ENCODE data around the gene MUSTN1. TPM values are rescaled to one million over a fixed set of nuclear protein-coding genes. Genes with fewer than 3 reads are reported as not detected.
A peak's percentile ranks its signal among the peaks of the same experiment; 100 is the strongest.

MUSTN1 gene
- total RNA-seq, 8 experiments from 2014 or later: 0.38 to 9.3 (median 2.7) TPM; not detected in 1

GRCh38 chr3:52827866-52828376, 6.9 kb downstream of the MUSTN1 start:
- peak in 1 of 8 experiments; percentile 25 for ATAC-seq (replicated peaks in 6 of 8)
- Histone ChIP-seq H3K27ac (no peak overlapping the region), H3K4me1 (replicated peaks in 1 of 2) (peaks cover 0 to 3% of the 10 kb centered on the region in 2 donors), H3K4me3 (no peak overlapping the region)
- WGBS, 10 experiments: 7 to 86% (median 59%) methylated on average over 1 to 4 of the region's 10 CpGs; no CpG with 5 or more reads in 4 of the 10 experiments
- in situ Hi-C loops (cut with MboI; ENCODE audit: low pct_unique_long_range_greater_than_20kb in 2 of 9, low sequenced_read_pairs in 9 of 9, unreplicated experiment in 9 of 9): no loop called here

DNA sequence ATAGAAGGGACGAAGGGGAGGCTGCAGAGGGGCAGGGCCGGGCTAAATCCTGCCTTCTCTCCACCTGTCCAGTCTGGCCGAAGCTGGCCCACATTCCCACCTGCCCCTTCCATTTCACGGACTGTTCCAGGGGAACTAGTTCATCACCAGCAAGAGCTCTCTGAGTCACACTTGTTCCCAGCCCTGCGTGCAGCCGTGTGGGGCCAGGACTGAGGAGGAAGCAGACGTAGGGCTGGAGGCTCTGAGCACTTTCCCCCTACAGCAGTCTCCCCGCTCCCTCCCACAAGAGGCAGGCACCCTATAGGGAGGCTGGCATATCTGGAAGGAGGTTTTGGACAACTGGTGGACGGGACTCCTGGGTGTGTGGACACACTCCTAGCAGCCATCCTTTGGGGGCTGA, 7.4 kb downstream of the MUSTN1 start:
- H3K27ac ChIP-seq: no peak overlapping the region
- ATAC-seq (replicated peaks in 6 of 8): no peak
- WGBS, 10 experiments: 27 to 81% (median 48%) methylated on average over 2 to 3 of the region's 9 CpGs; no CpG with 5 or more reads in 7 of the 10 experiments

DNA sequence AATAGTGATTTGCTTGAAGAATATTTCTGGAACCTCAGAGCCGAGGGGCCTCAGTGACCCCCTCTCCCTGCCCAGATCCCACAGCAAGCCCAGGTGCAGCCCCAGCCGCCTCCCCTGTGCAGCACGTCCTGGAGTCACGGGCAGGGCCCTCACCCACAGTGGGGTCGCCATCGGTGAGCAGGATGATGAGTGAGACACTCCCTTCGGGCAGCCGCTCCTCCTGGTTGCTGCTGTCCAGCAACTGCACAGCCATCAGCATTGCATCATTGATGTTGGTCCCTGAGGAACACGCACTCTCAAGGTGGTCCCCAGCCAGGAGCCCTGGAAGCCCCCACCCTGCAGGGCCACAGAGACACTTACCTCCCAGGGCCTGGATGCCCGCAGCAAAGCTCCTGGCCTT, 10.8 kb downstream of the MUSTN1 start:
- in situ Hi-C loops (cut with MboI; ENCODE audit: low pct_unique_long_range_greater_than_20kb in 2 of 9, low sequenced_read_pairs in 9 of 9, unreplicated experiment in 9 of 9): no loop called here
- H3K4me1 ChIP-seq (replicated peaks in 1 of 2): peaks cover 0 to 4% of the 10 kb centered on the region in 2 donors
- H3K4me3 ChIP-seq: no peak overlapping the region
- H3K27ac ChIP-seq: no peak overlapping the region
- 100% methylated on average over 1 of the region's 10 CpGs; no CpG with 5 or more reads in 9 of the 10 experiments for WGBS, 10 experiments
- ATAC-seq (replicated peaks in 6 of 8): no peak

More for the DNA sequence above, 7.4 kb downstream of the MUSTN1 start:
- in situ Hi-C loops (cut with MboI; ENCODE audit: low pct_unique_long_range_greater_than_20kb in 2 of 9, low sequenced_read_pairs in 9 of 9, unreplicated experiment in 9 of 9): no loop called here
- H3K4me1 ChIP-seq (replicated peaks in 1 of 2): peaks cover 0 to 3% of the 10 kb centered on the region in 2 donors
- no peak overlapping the region for H3K4me3 ChIP-seq

DNA sequence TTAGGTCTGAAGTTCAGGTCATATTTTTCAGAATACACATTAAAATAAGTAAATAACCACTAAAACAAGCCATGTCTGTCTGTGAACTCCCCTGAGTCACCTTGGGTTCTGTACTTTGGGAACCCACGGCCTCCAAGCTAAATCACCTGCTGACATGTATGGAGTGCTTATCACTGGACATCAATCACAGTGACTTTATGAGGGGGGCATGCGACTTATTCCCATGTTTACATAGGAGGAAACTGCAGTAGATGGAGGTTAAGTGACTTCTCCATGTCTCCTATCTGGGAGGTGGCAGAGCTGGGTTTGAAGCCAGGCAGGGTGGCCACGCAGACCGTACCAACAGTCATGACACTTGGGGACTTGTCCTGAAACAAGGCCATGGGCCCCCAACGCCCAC, 12.5 kb downstream of the MUSTN1 start:
- H3K4me1 ChIP-seq (replicated peaks in 1 of 2): peaks cover 0 to 4% of the 10 kb centered on the region in 2 donors
- ATAC-seq (replicated peaks in 6 of 8): no peak
- no peak overlapping the region for H3K27ac ChIP-seq
- in situ Hi-C loops (cut with MboI; ENCODE audit: low pct_unique_long_range_greater_than_20kb in 2 of 9, low sequenced_read_pairs in 9 of 9, unreplicated experiment in 9 of 9): no loop called here
- no peak overlapping the region for H3K4me3 ChIP-seq
- WGBS, 10 experiments: 60 to 100% (median 86%) methylated on average over 1 to 5 of the region's 5 CpGs; no CpG with 5 or more reads in 4 of the 10 experiments

DNA sequence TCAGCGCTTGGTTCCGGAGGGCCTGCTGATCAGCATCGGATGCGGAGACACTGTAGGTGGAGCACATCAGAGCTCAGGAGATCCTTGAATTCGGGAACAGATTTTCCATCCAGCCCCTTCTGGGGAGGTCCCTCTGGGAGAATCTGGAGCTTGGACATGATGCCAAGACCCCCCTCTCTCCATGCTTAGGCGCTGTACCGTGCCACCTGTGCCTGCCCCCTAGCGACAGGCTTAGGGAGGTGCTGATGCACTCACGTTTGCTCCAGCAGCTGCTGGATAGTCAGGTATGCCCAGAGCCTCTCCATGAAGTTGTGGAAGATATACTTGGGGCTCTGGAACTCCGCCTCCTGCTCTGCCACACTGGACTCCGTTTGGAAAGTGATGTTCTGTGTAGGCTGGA, 14.1 kb downstream of the MUSTN1 start:
- 0 to 93% (median 49%) methylated on average over 1 to 9 of the region's 11 CpGs; no CpG with 5 or more reads in 4 of the 10 experiments for WGBS, 10 experiments

GRCh38 chr3:52819936-52820335, 14.9 kb downstream of the MUSTN1 start:
- Histone ChIP-seq H3K27ac (no peak overlapping the region), H3K4me3 (no peak overlapping the region), H3K4me1 (replicated peaks in 1 of 2) (peaks cover 0 to 14% of the 10 kb centered on the region in 2 donors)
- peak in 3 of 8 experiments; percentile 6 to 86 (median 45) for ATAC-seq (replicated peaks in 6 of 8)
- in situ Hi-C loops (cut with MboI; ENCODE audit: low pct_unique_long_range_greater_than_20kb in 2 of 9, low sequenced_read_pairs in 9 of 9, unreplicated experiment in 9 of 9): no loop called here
- WGBS, 10 experiments: 50 to 60% (median 50%) methylated on average over 1 of the region's 2 CpGs; no CpG with 5 or more reads in 7 of the 10 experiments

More for the DNA sequence above, 14.1 kb downstream of the MUSTN1 start:
- no peak overlapping the region for H3K4me3 ChIP-seq
- H3K27ac ChIP-seq: no peak overlapping the region
- ATAC-seq (replicated peaks in 6 of 8): peak in 5 of 8 experiments; percentile 6 to 84 (median 54)
- peaks cover 0 to 14% of the 10 kb centered on the region in 2 donors for H3K4me1 ChIP-seq (replicated peaks in 1 of 2)
- in situ Hi-C loops (cut with MboI; ENCODE audit: low pct_unique_long_range_greater_than_20kb in 2 of 9, low sequenced_read_pairs in 9 of 9, unreplicated experiment in 9 of 9): no loop called here

DNA sequence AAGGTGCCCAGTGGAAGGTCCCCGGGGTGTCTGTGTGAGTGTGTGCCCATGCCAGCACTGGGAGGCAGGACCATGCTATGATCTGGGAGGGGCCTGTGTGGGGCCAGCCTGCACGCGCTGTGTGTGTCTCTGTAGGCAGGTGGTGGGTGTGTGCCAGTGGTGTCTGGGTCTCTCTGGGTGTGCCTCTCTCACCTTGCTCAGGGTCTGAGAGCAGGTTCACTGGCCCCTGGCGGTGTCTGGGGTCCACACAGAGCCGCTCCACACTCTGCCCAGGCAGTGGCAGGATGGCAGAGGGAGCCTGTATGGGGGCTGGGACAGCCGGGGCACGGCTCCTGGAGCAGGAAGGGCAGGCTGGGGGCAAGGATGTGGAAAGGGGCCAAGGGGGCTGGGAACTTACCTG, 17.0 kb downstream of the MUSTN1 start:
- Histone ChIP-seq H3K4me1 (replicated peaks in 1 of 2) (peaks cover 0 to 14% of the 10 kb centered on the region in 2 donors), H3K4me3 (no peak overlapping the region), H3K27ac (no peak overlapping the region)
- ATAC-seq (replicated peaks in 6 of 8): peak in 1 of 8 experiments; percentile 4
- in situ Hi-C loops (cut with MboI; ENCODE audit: low pct_unique_long_range_greater_than_20kb in 2 of 9, low sequenced_read_pairs in 9 of 9, unreplicated experiment in 9 of 9): no loop called here
- WGBS, 10 experiments: 100% methylated on average over 1 of the region's 7 CpGs; no CpG with 5 or more reads in 8 of the 10 experiments

DNA sequence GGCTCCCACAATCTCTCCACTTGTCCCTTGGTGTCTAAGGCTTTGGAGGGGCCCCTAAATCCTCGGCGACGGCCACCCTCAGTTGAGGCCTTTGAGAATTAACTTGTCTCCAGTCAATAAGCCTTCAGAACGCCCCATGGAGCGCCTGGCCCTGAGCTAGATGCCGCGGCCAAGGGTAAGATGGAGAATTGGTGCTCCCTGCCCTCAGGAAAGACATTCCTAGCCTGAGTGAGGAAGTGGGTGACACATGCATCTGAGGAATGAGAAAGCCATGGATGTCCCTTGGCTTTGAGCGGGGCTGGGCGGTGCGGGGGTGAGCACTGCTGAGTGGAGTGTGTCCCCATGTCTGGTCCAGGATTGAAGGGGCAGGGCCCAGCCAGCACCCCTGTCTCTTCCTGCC, 17.6 kb downstream of the MUSTN1 start:
- 81 to 100% methylated on average over 2 to 3 of the region's 10 CpGs; no CpG with 5 or more reads in 8 of the 10 experiments for WGBS, 10 experiments
- in situ Hi-C loops (cut with MboI; ENCODE audit: low pct_unique_long_range_greater_than_20kb in 2 of 9, low sequenced_read_pairs in 9 of 9, unreplicated experiment in 9 of 9): no loop called here
- no peak overlapping the region for H3K27ac ChIP-seq
- peaks cover 0 to 14% of the 10 kb centered on the region in 2 donors for H3K4me1 ChIP-seq (replicated peaks in 1 of 2)
- ATAC-seq (replicated peaks in 6 of 8): peak in 1 of 8 experiments; percentile 6
- H3K4me3 ChIP-seq: no peak overlapping the region

- Histone ChIP-seq H3K27ac (no peak overlapping the region), H3K4me1 (replicated peaks in 1 of 2) (peaks cover 0 to 13% of the 10 kb centered on the region in 2 donors), H3K4me3 (no peak overlapping the region)
- in situ Hi-C loops (cut with MboI; ENCODE audit: low pct_unique_long_range_greater_than_20kb in 2 of 9, low sequenced_read_pairs in 9 of 9, unreplicated experiment in 9 of 9): no loop called here
- no peak for ATAC-seq (replicated peaks in 6 of 8)
- 88 to 100% (median 91%) methylated on average over 1 to 7 of the region's 10 CpGs; no CpG with 5 or more reads in 4 of the 10 experiments for WGBS, 10 experiments
These were observed 18.2 kb downstream of the MUSTN1 start for GRCh38 chr3:52816654-52817053.

GRCh38 chr3:52816199-52816598, 18.6 kb downstream of the MUSTN1 start:
- in situ Hi-C loops (cut with MboI; ENCODE audit: low pct_unique_long_range_greater_than_20kb in 2 of 9, low sequenced_read_pairs in 9 of 9, unreplicated experiment in 9 of 9): no loop called here
- ATAC-seq (replicated peaks in 6 of 8): peak in 3 of 8 experiments; percentile 66 to 91 (median 81)
- H3K4me1 ChIP-seq (replicated peaks in 1 of 2): peaks cover 0 to 10% of the 10 kb centered on the region in 2 donors
- no peak overlapping the region for H3K4me3 ChIP-seq
- no peak overlapping the region for H3K27ac ChIP-seq
- 50 to 72% (median 67%) methylated on average over 1 to 4 of the region's 6 CpGs; no CpG with 5 or more reads in 7 of the 10 experiments for WGBS, 10 experiments

DNA sequence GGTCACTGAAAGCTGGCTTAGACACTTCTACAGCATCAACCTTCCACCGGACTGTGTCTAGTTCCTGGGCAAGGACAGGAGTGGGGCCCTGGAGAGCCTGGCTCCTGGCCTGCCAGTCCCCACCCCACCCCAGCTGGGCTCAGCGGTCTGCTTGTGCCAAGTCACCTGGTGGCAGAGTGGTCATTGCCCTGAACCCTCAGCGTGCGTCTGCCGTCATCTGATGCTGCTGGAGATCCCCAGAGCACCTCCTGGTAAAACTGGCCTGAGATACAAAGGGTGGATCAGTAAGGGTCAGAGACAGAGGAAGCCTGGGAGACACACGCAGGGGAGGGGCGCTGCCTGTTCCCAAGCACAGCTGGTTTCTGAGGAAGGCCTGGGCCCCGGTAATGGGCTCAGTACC, 21.0 kb downstream of the MUSTN1 start:
- no peak for ATAC-seq (replicated peaks in 6 of 8)
- WGBS, 10 experiments: 0 to 90% methylated on average over 1 to 2 of the region's 8 CpGs; no CpG with 5 or more reads in 8 of the 10 experiments
- in situ Hi-C loops (cut with MboI; ENCODE audit: low pct_unique_long_range_greater_than_20kb in 2 of 9, low sequenced_read_pairs in 9 of 9, unreplicated experiment in 9 of 9): no loop called here
- H3K4me1 ChIP-seq (replicated peaks in 1 of 2): peaks cover 0 to 10% of the 10 kb centered on the region in 2 donors
- H3K4me3 ChIP-seq: no peak overlapping the region
- H3K27ac ChIP-seq: no peak overlapping the region

- H3K4me3 ChIP-seq: no peak overlapping the region
- in situ Hi-C loops (cut with MboI; ENCODE audit: low pct_unique_long_range_greater_than_20kb in 2 of 9, low sequenced_read_pairs in 9 of 9, unreplicated experiment in 9 of 9): no loop called here
- ATAC-seq (replicated peaks in 6 of 8): no peak
- WGBS, 10 experiments: 0 to 89% (median 67%) methylated on average over 1 to 5 of the region's 7 CpGs; no CpG with 5 or more reads in 5 of the 10 experiments
- H3K27ac ChIP-seq: no peak overlapping the region
- H3K4me1 ChIP-seq (replicated peaks in 1 of 2): peaks cover 0 to 8% of the 10 kb centered on the region in 2 donors
These were observed 23.3 kb downstream of the MUSTN1 start for GRCh38 chr3:52811452-52812011.

GRCh38 chr3:52810923-52811322, 23.9 kb downstream of the MUSTN1 start:
- 72 to 83% (median 75%) methylated on average over 1 to 5 of the region's 11 CpGs; no CpG with 5 or more reads in 6 of the 10 experiments for WGBS, 10 experiments

More at GRCh38 chr3:52810923-52811322, 23.9 kb downstream of the MUSTN1 start:
- Histone ChIP-seq H3K27ac (no peak overlapping the region), H3K4me3 (no peak overlapping the region), H3K4me1 (replicated peaks in 1 of 2) (peaks cover 0 to 2% of the 10 kb centered on the region in 2 donors)
- in situ Hi-C loops (cut with MboI; ENCODE audit: low pct_unique_long_range_greater_than_20kb in 2 of 9, low sequenced_read_pairs in 9 of 9, unreplicated experiment in 9 of 9): no loop called here
- no peak for ATAC-seq (replicated peaks in 6 of 8)

Measured in motor neuron (in vitro differentiated cells).